Coronary artery (tissue), 2 donors: ENCODE measurements around the gene MMAA.
"Not testable (repeated sequence)": the region's sequence is repeated elsewhere in the genome, so short reads cannot be mapped to it uniquely, and the experiment has no call there.

Experiments used
- DNase-seq: peaks from one replicate; pipeline ENCODE4 v3.0.0-alpha.2; 2017; ENCODE audit warnings: low spot score
- H3K27ac ChIP-seq, 2 donors: fragments of 200-600 bp; sonication (generic); one replicate each; pipeline ENCODE4 v1.5.1; 2016 to 2019
- H3K4me3 ChIP-seq: fragments of 200-600 bp; sonication (generic); 2 replicates; pipeline ENCODE4 v1.5.1; 2016; ENCODE audit warnings: mild to moderate bottlenecking, moderate library complexity
- TF ChIP-seq, protein P1 (sequence below): fragments of 200-600 bp; sonication (generic); IDR thresholded peaks from one replicate; pipeline ENCODE4 v1.5.1; 2019; ENCODE audit warnings: antibody characterized with exemption

MMAA gene

DNA sequence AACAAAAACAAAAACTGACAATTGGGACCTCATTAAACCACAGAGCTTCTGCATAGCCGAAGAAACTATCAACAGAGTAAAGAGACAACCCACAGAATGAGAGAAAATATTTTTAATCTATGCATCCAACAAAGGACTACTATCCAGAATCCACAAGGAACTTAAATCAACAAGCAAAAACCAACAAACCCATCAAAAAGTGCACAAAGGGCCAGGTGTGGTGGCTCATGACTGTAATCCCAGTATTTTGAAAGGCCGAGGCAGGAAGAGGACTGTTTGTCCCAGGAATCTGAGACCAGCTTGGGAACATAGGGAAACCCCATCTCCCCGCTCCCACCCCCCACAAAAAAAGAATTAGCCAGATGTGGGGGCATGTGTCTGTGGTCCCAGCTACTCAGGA is 71.4 kb downstream of the MMAA start:
- H3K27ac ChIP-seq, result no peak overlapping the region
- H3K4me3 ChIP-seq, result no peak overlapping the region
- no peak for DNase-seq
- TF ChIP-seq, protein P1, sequence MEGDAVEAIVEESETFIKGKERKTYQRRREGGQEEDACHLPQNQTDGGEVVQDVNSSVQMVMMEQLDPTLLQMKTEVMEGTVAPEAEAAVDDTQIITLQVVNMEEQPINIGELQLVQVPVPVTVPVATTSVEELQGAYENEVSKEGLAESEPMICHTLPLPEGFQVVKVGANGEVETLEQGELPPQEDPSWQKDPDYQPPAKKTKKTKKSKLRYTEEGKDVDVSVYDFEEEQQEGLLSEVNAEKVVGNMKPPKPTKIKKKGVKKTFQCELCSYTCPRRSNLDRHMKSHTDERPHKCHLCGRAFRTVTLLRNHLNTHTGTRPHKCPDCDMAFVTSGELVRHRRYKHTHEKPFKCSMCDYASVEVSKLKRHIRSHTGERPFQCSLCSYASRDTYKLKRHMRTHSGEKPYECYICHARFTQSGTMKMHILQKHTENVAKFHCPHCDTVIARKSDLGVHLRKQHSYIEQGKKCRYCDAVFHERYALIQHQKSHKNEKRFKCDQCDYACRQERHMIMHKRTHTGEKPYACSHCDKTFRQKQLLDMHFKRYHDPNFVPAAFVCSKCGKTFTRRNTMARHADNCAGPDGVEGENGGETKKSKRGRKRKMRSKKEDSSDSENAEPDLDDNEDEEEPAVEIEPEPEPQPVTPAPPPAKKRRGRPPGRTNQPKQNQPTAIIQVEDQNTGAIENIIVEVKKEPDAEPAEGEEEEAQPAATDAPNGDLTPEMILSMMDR, result no peak

- not testable (repeated sequence) for H3K4me3 ChIP-seq, DNase-seq, H3K27ac ChIP-seq
These were observed 72.2 kb downstream of the MMAA start for GRCh38 chr4:145691416-145691815.

DNA sequence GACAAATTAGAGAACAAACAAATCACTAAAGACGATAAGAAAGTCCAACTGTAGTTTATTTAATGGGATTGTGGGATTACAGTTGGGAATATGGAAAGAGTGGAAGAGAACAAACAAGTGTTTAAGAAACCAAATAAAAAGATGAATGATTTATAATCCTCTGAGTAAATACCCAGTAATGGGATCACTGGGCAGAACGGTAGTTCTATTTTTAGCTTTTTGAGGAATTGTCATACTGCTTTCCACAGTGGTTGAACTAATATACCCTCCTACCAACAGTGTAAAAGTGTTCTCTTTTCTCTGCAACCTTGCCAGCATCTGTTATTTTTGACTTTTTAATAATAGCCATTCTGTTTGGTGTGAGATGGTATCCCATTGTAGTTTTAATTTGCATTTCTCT is 75.7 kb downstream of the MMAA start:
- TF ChIP-seq, protein P1, result no peak
- Histone ChIP-seq H3K4me3 (no peak overlapping the region), H3K27ac (no peak overlapping the region)
- no peak for DNase-seq

DNA sequence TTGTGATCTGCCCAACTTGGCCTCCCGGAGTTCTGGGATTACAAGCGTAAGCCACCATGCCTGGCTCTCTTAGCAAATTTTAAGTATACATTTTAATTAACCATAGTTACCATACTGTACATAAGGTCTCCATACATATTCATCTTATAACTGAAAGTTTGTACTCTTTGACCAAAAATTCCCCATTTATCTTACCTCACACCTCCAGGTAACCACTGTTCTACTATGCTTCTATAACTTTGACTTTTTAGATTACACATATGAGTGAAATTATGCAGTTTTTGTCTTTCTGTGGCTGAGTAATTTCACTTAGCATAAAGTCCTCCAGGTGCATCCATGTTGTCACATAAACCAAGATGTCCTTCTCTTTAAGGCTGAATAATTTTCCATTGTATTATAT is 78.1 kb downstream of the MMAA start:
- Histone ChIP-seq H3K4me3 (no peak overlapping the region), H3K27ac (no peak overlapping the region)
- no peak for DNase-seq
- TF ChIP-seq, protein P1, result no peak

DNA sequence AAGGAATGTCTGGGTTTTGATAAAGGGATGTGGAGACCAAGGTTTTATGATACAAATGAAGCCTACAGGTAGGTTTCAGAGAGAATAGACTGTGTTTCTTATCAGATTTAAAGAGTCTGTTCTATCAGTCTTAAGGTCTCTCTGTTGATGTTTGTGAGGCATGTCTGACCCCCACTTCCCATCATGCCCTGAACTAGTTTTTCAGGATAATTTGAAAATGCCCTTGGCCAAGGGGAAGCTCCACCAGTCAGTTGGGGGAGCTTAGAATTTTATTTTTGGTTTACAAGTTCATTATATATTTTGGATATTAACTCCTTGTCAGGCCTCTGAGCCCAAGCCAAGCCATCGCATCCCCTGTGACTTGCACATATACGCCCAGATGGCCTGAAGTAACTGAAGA is 79.3 kb downstream of the MMAA start:
- H3K4me3 ChIP-seq, result no peak overlapping the region
- no peak overlapping the region for H3K27ac ChIP-seq
- no peak for DNase-seq
- TF ChIP-seq, protein P1, result no peak

DNA sequence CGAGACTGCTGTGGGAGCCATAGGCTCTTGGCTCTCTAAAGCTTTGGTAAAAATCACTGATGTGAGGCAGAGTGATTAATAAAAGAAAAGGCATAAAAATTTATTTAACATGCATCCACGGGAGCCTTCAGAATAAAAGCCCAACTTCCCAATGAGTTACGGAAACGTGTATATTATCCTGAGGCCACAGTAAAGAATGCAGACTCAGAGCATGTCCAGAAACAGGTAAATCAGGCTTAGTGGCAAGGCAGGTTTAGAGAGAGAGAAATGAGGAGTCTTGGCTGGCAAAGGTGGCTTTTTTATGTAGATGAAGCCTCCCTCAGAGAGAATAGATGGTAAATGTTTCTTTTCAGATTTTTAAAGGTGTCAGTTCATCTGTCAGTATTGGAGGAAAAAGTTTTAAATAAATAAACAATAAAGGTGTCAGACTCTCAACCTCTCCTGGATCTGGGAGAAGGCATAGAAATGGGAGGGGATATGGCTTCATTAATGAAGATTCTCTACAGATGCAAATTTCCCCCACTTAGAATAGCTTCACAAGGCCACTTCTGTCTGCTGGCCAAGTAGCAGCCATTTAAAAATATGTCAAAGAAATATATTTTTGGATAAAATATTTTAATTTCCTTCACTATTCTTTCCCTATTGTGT is 84.8 kb downstream of the MMAA start:
- TF ChIP-seq, protein P1, result no peak
- DNase-seq, result no peak

GRCh38 chr4:145709336-145709735 is 90.2 kb downstream of the MMAA start:
- DNase-seq, result no peak
- no peak overlapping the region for H3K4me3 ChIP-seq
- TF ChIP-seq, protein P1, result no peak
- no peak overlapping the region for H3K27ac ChIP-seq

More for the DNA sequence above, 84.8 kb downstream of the MMAA start:
- Histone ChIP-seq H3K4me3 (no peak overlapping the region), H3K27ac (no peak overlapping the region)
